Kidney (tissue), 14 donors: ENCODE measurements around the gene CD151. TPM values are rescaled to one million over a fixed set of nuclear protein-coding genes. Genes with fewer than 3 reads are reported as not detected.

Experiments used
- DNase-seq, 5 donors: peaks; one replicate each; pipeline ENCODE4 v3.0.0-alpha.2; 2013 to 2020
- FAIRE-seq: peaks from 2 replicates; lab custom pipeline; 2012; peaks lifted over from hg19 to GRCh38; lab: Jason Lieb, UNC
- H3K27ac ChIP-seq, 2 donors: one replicate each; pipeline ENCODE4 v1.7.0; 2013; ENCODE audit warnings: low read depth in 2 of 2, low read length in 2 of 2, inconsistent platforms in 1 of 2
- H3K27me3 ChIP-seq: one replicate; pipeline ENCODE4 v1.7.1; 2013; ENCODE audit warnings: low read length, inconsistent platforms; ENCODE audit not compliant: control insufficient read depth, insufficient read depth
- H3K36me3 ChIP-seq, 3 donors: one replicate each; pipeline versions ENCODE4 v1.7.0 to v1.7.1; 2013; ENCODE audit warnings: low read length in 3 of 3, control low read depth in 1 of 3, inconsistent platforms in 1 of 3; ENCODE audit not compliant: insufficient read depth in 3 of 3, control insufficient read depth in 2 of 3
- H3K4me1 ChIP-seq, 3 donors: one replicate each; pipeline versions ENCODE4 v1.7.0 to v1.7.1; 2013; ENCODE audit warnings: low read length in 3 of 3, inconsistent platforms in 1 of 3, low read depth in 1 of 3; ENCODE audit not compliant: control insufficient read depth in 2 of 3, insufficient read depth in 2 of 3
- H3K4me3 ChIP-seq, 3 donors: one replicate each; pipeline versions ENCODE4 v1.7.0 to v1.8.1; 2013; ENCODE audit warnings: low read length in 3 of 3, control low read depth in 1 of 3, inconsistent platforms in 1 of 3
- H3K9ac ChIP-seq, 3 donors: one replicate each; pipeline versions ENCODE4 v1.7.0 to v1.7.1; 2013; ENCODE audit warnings: low read length in 3 of 3, control low read depth in 1 of 3, inconsistent platforms in 1 of 3
- H3K9me3 ChIP-seq, 3 donors: one replicate each; pipeline versions ENCODE4 v1.7.0 to v1.7.1; 2013; ENCODE audit warnings: low read length in 3 of 3, control low read depth in 1 of 3, inconsistent platforms in 1 of 3; ENCODE audit not compliant: control insufficient read depth in 2 of 3, insufficient read depth in 1 of 3
- intact Hi-C: fragments of 100-400 bp; cut with DNase I; formaldehyde crosslinking; loops from one replicate; pipeline ENCODE4 v1.11.1; 2022
- polyA plus RNA-seq: library from polyadenylated mRNA; stranded (reverse); fragments of 350-450 nt; fragmentation: Illumina TruSeq; extraction: RNeasy Lipid Tissue Mini Kit (QIAGEN cat#74804); gene quantifications from one replicate; pipeline ENCODE4 v1.2.3, GENCODE V29; 2014; ENCODE audit warnings: low read depth, low replicate concordance; ENCODE audit not compliant: insufficient read depth
- total RNA-seq: library from RNA; stranded (reverse); fragmentation: NEBNext Ultra II Directional; extraction: Animal tissue kit (Norgen Biotek cat#: 25700); gene quantifications from one replicate; pipeline ENCODE4 v1.2.1, GENCODE V29; 2021
- TF ChIP-seq, protein P1 (sequence below): IDR thresholded peaks from 3 replicates; pipeline ENCODE4 v1.5.1; 2012; ENCODE audit warnings: mild to moderate bottlenecking, moderate library complexity, borderline replicate concordance; ENCODE audit not compliant: insufficient read depth; ENCODE audit errors: extremely low read depth
- donor health status: control.
- donor health status: control.
- donor health status: control.
- donor health status: control.
- donor health status: control.
- donor health status: DM: yes; HTN: yes; CAD: no.
- donor health status: Normal renal cell carcinoma (clear cell type).

CD151 gene
- total and polyA plus RNA-seq, 2 donors from 2014 or later = 379 to 476 TPM

DNA sequence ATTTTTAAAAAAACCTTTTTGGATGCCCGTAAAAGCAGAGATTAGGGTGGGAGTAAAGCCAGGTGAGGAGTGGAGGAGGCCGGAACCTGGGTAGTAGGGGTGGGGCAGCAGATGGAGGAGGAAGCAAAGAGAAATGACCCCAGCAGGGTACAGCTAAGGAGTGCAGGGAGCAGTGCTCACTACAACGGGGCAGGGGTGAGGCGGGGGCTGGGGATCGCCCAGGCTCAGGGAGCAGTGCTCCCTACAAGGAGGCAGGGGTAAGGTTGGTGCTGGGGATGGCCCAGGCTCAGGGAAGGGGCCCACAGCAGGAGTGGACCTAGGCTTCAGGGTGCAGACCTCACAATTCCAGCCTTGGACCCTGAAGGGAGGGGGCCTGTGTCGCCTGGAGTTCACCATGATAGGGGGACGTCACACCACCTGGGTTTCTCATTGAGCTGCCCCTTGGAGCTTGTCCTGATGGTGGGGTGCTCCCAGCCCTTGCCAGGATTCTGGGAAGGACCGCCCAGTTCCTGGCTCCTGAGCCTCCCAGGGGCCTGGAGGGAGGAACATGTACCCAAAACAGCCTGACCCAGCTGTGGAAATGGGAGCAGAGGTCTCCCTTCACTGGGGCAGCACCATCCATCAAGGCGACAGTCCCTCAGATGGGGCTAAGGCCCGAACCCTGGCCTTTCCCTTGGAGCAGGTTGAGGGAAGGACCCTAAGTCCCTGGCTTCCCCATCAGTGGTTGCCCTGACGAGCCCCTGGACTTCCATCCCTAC, 16.9 kb upstream of the CD151 start:
- FAIRE-seq = no peak
- no peaks in the 10 kb centered on the region for H3K27me3 ChIP-seq
- H3K9me3 ChIP-seq = no peaks in the 10 kb centered on the region
- H3K27ac ChIP-seq = no peak overlapping the region
- intact Hi-C loops = no loop called here
- H3K4me3 ChIP-seq = no peak overlapping the region
- TF ChIP-seq, protein P1, sequence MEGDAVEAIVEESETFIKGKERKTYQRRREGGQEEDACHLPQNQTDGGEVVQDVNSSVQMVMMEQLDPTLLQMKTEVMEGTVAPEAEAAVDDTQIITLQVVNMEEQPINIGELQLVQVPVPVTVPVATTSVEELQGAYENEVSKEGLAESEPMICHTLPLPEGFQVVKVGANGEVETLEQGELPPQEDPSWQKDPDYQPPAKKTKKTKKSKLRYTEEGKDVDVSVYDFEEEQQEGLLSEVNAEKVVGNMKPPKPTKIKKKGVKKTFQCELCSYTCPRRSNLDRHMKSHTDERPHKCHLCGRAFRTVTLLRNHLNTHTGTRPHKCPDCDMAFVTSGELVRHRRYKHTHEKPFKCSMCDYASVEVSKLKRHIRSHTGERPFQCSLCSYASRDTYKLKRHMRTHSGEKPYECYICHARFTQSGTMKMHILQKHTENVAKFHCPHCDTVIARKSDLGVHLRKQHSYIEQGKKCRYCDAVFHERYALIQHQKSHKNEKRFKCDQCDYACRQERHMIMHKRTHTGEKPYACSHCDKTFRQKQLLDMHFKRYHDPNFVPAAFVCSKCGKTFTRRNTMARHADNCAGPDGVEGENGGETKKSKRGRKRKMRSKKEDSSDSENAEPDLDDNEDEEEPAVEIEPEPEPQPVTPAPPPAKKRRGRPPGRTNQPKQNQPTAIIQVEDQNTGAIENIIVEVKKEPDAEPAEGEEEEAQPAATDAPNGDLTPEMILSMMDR = no peak
- no peak for DNase-seq
- peaks cover 2 to 20% (median 14%) of the 10 kb centered on the region in 3 donors for H3K4me1 ChIP-seq
- no peak overlapping the region for H3K9ac ChIP-seq
- peaks cover 6 to 14% (median 14%) of the 10 kb centered on the region in 3 donors for H3K36me3 ChIP-seq

DNA sequence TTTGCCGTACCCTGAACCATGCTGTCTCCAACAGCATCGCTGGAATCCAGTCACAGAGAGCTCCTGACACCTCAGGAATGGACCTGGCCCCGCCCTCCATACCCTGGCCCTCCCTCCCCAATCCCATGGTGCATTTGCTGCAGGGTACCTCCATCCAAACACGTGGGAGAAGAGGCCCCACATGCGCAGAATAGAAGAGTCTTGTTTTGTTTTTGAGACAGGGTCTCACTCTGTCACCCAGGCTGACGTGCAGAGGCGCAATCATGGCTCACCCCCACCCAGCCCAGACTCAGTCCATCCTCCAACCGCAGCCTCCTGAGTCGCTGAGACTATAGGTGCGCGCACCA, 16.3 kb upstream of the CD151 start:
- Histone ChIP-seq H3K36me3 (peaks cover 6 to 14% (median 10%) of the 10 kb centered on the region in 3 donors), H3K27me3 (no peaks in the 10 kb centered on the region), H3K9ac (no peak overlapping the region), H3K27ac (no peak overlapping the region), H3K4me3 (no peak overlapping the region), H3K9me3 (no peaks in the 10 kb centered on the region), H3K4me1 (peaks cover 0 to 20% (median 15%) of the 10 kb centered on the region in 3 donors)
- intact Hi-C loops = no loop called here
- TF ChIP-seq, protein P1 = no peak
- FAIRE-seq (no peak), DNase-seq (no peak)

DNA sequence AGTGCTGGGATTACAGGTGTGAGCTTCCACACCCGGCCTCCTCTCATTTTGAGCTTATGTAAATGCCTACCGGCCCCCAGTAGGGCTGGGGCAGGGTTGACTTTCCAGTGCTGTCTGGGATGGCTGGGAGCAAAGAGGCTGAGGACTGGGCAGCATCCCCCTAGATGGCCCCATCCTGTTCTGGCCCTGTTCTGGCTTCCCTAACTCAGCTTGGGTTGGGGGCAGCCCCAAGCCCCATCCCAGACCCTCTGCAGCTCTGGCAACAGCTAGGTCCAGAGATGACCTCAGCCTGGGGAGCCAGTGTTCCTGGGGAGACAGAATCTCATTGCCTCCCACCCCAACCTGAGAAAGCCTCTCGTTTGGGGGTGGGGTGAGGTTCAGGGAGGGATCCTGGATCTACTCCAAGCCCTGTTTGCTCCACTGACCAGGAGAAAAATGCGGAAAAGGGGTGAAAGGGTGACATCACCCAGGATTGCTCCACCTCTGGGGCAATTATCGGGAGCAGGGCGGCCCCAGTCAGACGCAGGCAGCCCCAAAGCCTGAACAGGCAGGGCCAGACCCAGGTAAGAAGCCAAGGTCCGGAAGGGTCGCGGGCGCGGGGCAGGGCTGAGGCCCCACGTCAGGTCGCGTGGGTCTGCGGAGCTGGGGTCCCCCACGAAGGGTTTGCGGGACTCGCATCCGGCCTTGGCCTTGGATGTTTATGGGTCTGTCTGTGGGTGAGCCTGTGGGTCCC, 14.2 kb upstream of the CD151 start, which contains the start of gene PNPLA2:
TSS of gene PNPLA2 (plus strand) at position 519 of the 733 bp plus-strand sequence. CDS start 805 bp downstream, outside the sequence.
- H3K9me3 ChIP-seq = no peaks in the 10 kb centered on the region
- TF ChIP-seq, protein P1 = no peak
- DNase-seq (peak in 3 of 5 donors; percentile 69 to 92 (median 71)), FAIRE-seq (no peak)
- peak within 1 kb of the TSS; percentile 91 to 92 for H3K27ac ChIP-seq
- no peaks in the 10 kb centered on the region for H3K27me3 ChIP-seq
- intact Hi-C loops = no loop called here
- peaks cover 0 to 26% (median 22%) of the 10 kb centered on the region in 3 donors for H3K4me1 ChIP-seq
- peaks cover 0 to 4% (median 0%) of the 10 kb centered on the region in 3 donors for H3K36me3 ChIP-seq
- peak within 1 kb of the TSS; percentile 33 to 84 (median 52) for H3K4me3 ChIP-seq
- H3K9ac ChIP-seq = peak within 1 kb of the TSS in 2 of 3 donors; percentile 29 to 82
